NK-92 treated with Interleukin-12 subunit alpha and Interleukin-12 subunit beta, amount 100 ng/mL, for 24 hours (cell line): Measurements from ENCODE around the gene ABO.
"Not testable (repeated sequence)": the region's sequence is repeated elsewhere in the genome, so short reads cannot be mapped to it uniquely, and the experiment has no call there.

Experiments
- DNase-seq: peaks from one replicate; lab custom pipeline; 2025; lab: John Stamatoyannopoulos, UW

ABO gene

DNA sequence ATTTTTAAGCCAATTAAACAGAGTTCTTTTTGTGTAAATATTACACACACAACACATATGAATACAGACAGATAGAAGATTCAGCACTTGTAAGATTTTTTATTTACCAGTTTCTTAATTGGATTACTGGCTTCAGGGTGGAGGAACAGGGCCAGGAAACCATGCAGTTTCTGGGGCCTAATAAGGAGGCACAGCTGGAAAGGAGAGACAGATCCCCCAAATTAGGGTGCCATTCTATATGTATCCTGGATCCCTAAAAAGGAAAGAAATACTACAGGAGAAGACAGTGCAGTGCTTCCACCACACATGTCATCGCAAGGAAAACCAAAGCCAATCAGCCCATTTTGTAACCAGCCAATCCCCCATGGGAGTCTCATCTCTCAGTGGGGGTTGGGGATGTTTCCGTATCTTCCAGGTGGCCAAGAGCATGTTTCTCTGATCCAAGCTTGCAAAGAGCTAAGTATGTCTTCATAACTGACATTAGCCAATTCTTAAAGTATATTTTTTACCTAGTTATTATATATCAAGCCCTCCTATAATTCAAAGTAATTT is 15.8 kb upstream of the ABO start:
- DNase-seq = no peak

DNA sequence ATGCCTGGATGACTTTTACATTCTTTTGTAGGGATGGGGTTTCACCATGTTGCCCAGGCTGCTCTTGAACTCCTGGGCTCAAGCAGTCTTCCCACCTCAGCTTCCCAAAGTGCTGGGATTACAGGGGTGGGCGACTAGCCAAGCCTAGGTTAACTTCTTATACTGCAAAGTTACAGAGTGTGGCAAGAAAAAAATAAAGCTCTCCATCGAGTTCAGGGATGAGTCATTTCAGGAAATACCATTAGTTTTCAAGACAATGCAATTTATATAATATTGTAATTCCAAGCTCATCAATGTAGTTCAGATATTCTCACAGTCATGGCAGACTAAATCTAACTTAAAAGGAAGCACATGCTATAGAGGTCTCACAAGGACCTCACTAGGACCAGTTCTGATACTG is 11.5 kb upstream of the ABO start:
- no peak for DNase-seq

- DNase-seq = no peak
Observed at GRCh38 chr9:133285252-133285775, 10.3 kb upstream of the ABO start.

GRCh38 chr9:133284362-133284761 is 9.4 kb upstream of the ABO start:
- no peak for DNase-seq

- DNase-seq = not testable (repeated sequence)
Observed at GRCh38 chr9:133283255-133284032, 8.4 kb upstream of the ABO start.

GRCh38 chr9:133282464-133283238 is 7.7 kb upstream of the ABO start:
- no peak for DNase-seq

GRCh38 chr9:133280392-133280791 is 5.4 kb upstream of the ABO start:
- DNase-seq = no peak

DNA sequence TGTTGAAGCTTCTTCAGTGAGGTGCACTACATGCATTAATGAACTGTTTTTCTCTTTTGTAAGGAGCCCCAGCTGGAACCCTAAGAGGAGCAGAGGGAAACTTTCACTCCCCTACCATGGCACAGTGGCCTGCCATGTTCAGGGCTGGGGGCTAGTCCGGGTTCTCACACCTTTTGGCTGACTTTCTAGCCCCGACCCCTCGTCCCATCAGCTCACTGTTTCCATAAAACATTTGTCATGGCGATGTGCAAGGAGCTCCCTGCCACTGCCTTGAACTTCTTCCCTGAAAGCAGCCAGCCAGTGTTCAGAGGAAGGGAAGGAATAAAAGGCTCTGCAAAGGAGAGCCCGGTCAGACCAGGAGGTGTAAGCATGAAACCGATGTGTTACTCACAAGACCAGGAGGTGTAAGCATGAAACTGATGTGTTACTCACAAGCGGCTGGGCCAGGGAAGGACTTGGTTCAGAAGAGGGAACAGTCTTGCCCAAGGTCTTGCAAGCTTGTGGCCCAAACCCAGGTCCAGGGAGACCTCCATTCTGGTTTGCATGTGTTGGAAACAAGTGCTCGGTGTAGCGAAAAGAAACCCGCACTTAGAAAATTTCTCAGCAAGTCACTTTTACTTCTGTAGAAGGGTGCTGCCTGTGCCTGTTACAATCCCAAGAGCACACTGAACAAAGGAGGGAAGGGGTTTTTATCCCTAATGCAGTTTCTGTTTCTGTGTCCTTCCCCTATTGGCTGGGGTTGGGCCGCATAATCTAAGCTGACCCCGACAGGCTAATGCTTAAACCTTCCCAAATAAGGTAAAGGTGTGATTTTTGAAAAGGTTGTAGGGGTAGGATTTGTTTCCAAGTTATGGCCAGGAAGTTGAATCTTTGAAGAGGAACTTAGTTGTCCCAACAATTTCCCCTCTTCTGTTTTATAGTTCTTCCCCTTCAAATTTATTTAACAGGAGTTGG is 3.4 kb upstream of the ABO start:
- DNase-seq = no peak

DNA sequence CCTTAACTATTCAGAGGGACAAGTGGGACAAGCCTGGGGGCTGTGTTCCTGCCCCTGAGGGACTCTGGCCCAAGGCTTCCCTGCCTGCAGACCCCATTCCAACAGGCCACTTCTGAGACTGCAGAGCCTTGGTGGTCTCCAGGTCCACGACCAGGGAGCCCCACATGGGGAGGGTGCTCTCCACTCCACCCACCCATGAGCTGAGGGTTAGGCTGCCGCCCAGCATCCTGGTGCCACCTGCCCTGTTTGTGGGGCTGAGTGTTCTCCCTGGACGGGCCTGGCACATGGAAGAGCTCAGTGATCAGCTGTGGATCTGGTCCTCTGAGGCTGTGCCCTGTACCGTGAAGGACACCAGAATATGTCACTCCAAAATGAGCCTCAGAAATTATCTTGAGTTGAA is 2.5 kb upstream of the ABO start:
- no peak for DNase-seq

GRCh38 chr9:133276923-133277322 is 1.9 kb upstream of the ABO start:
- DNase-seq = no peak

GRCh38 chr9:133276001-133276884 is 1.2 kb upstream of the ABO start:
- DNase-seq = no peak

- no peak for DNase-seq
Observed at GRCh38 chr9:133274236-133275104, 531 bp downstream of the ABO start.

DNA sequence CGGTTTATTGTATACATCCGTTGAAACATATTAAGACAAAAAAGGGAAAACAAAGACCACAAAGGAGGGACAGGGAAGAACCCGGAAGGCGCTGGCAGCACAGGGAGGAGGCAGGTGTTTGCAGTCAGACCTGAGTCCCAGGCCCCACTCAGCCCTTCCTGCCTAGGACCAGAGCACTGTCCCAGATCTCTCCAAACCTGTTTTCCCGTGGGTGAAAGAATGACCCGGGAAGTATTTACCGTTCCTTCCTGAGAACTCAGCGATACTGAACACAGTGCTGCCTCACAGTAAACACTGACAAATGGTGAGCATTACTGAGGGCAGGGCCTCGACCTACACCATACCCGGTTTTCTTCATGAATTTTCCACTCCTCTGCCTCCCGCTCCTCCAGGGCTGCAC is 1.2 kb downstream of the ABO start:
- no peak for DNase-seq

GRCh38 chr9:133273098-133273497 is 1.9 kb downstream of the ABO start:
- DNase-seq = no peak

DNA sequence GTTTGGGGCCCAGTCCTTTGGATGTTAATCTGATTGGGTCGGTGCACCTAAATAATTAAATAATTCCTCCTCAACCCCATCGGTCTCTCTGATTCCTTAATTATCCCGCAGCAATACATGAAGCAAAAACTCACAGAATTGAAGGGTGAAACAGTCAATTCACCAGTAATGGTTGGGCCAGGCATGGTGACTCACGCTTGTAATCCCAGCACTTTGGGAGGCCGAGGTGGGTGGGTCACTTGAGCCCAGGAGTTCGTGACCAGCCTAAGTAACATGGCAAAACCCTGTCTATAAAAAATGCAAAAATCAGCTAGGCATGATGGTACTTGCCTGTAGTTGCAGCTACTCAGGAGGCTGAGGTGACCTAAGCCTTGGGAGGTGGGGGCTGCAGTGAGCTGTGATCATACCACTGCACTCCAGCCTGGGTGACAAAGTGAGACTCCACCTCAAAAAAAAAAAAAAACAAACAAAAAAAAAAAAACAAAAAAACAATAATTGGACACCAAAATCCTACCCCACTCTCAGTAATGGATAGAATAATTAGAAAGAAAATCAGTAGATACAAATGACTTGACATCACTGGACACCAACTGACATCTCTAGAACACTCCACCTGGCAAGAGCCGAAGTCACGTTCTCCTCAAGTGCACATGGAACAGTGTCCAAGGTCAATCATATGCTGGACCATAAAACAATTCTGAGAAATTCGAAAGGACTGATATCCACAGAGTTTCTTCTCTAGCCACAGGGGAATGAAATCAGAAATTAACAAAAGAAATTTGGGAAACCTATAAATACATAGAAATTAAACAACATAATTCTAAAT is 5.3 kb downstream of the ABO start:
- no peak for DNase-seq

- not testable (repeated sequence) for DNase-seq
Observed at GRCh38 chr9:133269136-133269535, 5.9 kb downstream of the ABO start.

DNA sequence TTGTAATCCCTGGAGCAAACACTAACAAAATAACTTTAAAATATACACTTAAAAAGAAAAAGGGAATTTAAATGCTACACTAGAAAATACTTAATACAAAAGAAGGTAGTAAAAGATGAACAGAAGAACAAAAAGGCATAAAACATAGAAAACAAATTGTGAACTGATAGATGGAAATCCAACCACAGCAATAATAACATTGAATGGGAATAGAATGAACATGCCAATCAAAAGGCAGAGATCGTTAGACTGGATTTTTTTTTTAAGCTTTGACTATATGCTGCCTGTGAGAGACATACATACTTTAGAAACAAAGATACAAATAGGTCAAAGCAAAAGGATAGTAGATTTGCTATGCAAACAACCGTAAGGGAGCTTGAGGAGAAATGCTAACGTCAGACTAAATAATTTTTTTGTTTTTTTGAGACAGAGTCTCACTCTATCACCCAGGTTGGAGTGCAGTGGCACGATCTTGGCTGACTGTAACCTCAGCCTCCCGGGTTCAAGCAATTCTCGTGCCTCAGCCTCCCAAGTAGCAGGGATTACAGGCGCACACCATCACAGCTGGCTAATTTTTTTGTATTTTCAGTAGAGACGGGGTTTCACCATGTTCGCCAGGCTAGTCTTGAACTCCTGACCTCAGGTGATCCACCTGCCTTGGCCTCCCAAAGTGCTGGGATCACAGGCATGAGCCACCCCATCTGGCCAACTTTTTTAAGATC is 6.5 kb downstream of the ABO start:
- no peak for DNase-seq

GRCh38 chr9:133264235-133264764 is 10.7 kb downstream of the ABO start:
- no peak for DNase-seq
